NCI-H526 treated with DMSO at 0.1 percent for 48 hours (cell line): ENCODE measurements around the gene POLE2.
"Not testable (repeated sequence)": the region's sequence is repeated elsewhere in the genome, so short reads cannot be mapped to it uniquely, and the experiment has no call there.

Experiments
- DNase-seq: peaks from one replicate; lab custom pipeline; 2025; lab: John Stamatoyannopoulos, UW

The POLE2 gene

GRCh38 chr14:49659526-49660455 is 28.2 kb downstream of the POLE2 start:
- no peak for DNase-seq

GRCh38 chr14:49657500-49657899 is 30.5 kb downstream of the POLE2 start:
- not testable (repeated sequence) for DNase-seq

GRCh38 chr14:49654511-49654910 is 33.5 kb downstream of the POLE2 start:
- no peak for DNase-seq

GRCh38 chr14:49653508-49653907 is 34.5 kb downstream of the POLE2 start:
- no peak for DNase-seq

- DNase-seq = no peak
Observed at GRCh38 chr14:49642163-49642562, 45.9 kb downstream of the POLE2 start.

- no peak for DNase-seq
Observed at GRCh38 chr14:49641697-49642129, 46.3 kb downstream of the POLE2 start.

- no peak for DNase-seq
Observed at GRCh38 chr14:49640540-49641417, 47.2 kb downstream of the POLE2 start.

GRCh38 chr14:49637534-49638078 is 50.4 kb downstream of the POLE2 start:
- no peak for DNase-seq

- no peak for DNase-seq
Observed at GRCh38 chr14:49636866-49637265, 51.1 kb downstream of the POLE2 start.

GRCh38 chr14:49634547-49635334 is 53.3 kb downstream of the POLE2 start, which contains the start of gene DNAAF2:
TSS of gene DNAAF2 (minus strand) at chr14:49635244. CDS start at chr14:49635149, 95 bp downstream.
- peak; percentile 40 for DNase-seq

- peak; percentile 91 for DNase-seq
Observed at GRCh38 chr14:49633640-49634546, 54.1 kb downstream of the POLE2 start.

- DNase-seq = no peak
Observed at GRCh38 chr14:49623941-49624839, 63.8 kb downstream of the POLE2 start.

GRCh38 chr14:49623387-49623786 is 64.6 kb downstream of the POLE2 start:
- no peak for DNase-seq

GRCh38 chr14:49622022-49622607 is 65.9 kb downstream of the POLE2 start:
- no peak for DNase-seq

GRCh38 chr14:49621114-49621881 is 66.7 kb downstream of the POLE2 start:
- no peak for DNase-seq

- peak; percentile 96 for DNase-seq
Observed at GRCh38 chr14:49620182-49621113, 67.6 kb downstream of the POLE2 start, which contains the start of the genes MGAT2 and RPL36AL. TSS of gene MGAT2 (plus strand) at chr14:49620799. CDS start at chr14:49621269, 470 bp downstream. TSS of gene RPL36AL (minus strand) at chr14:49620626. CDS start at chr14:49619104, 1,522 bp downstream.

GRCh38 chr14:49619730-49620129 is 68.3 kb downstream of the POLE2 start:
- DNase-seq = no peak
